Activated CD4-positive, alpha-beta T cell treated with anti-CD3 and anti-CD28 coated beads, Interleukin-2, amount 50 U/mL, for 16 hours (primary cell): ENCODE results near the gene CAV3.

Source experiments
- DNase-seq: peaks from one replicate; pipeline ENCODE4 v3.0.0-alpha.2; 2020

CAV3 gene

GRCh38 chr3:8736436-8736835 lies 2.8 kb downstream of the CAV3 start:
- DNase-seq: no peak

GRCh38 chr3:8737301-8737700 lies 3.7 kb downstream of the CAV3 start:
- DNase-seq: no peak

GRCh38 chr3:8737823-8738222 lies 4.2 kb downstream of the CAV3 start:
- no peak for DNase-seq

GRCh38 chr3:8738639-8739038 lies 5.0 kb downstream of the CAV3 start:
- no peak for DNase-seq

- DNase-seq: peak; percentile 30
These were observed 6.3 kb downstream of the CAV3 start for GRCh38 chr3:8739757-8740504.

- DNase-seq: no peak
These were observed 8.1 kb downstream of the CAV3 start for GRCh38 chr3:8741581-8742261.

GRCh38 chr3:8743021-8743601 lies 9.5 kb downstream of the CAV3 start:
- no peak for DNase-seq

GRCh38 chr3:8743911-8744310 lies 10.3 kb downstream of the CAV3 start:
- no peak for DNase-seq

GRCh38 chr3:8745619-8746370 lies 12.2 kb downstream of the CAV3 start:
- DNase-seq: no peak

- no peak for DNase-seq
These were observed 13.3 kb downstream of the CAV3 start for GRCh38 chr3:8746780-8747345.

GRCh38 chr3:8749316-8749715 lies 15.7 kb downstream of the CAV3 start:
- DNase-seq: no peak

GRCh38 chr3:8752832-8753231 lies 19.2 kb downstream of the CAV3 start:
- no peak for DNase-seq

- no peak for DNase-seq
These were observed 21.5 kb downstream of the CAV3 start for GRCh38 chr3:8755097-8755496.

- DNase-seq: no peak
These were observed 22.1 kb downstream of the CAV3 start for GRCh38 chr3:8755564-8756237.

GRCh38 chr3:8756671-8757070 lies 23.1 kb downstream of the CAV3 start:
- no peak for DNase-seq

- no peak for DNase-seq
These were observed 24.2 kb downstream of the CAV3 start for GRCh38 chr3:8757551-8758518.

GRCh38 chr3:8759038-8759707 lies 25.6 kb downstream of the CAV3 start:
- DNase-seq: no peak

- DNase-seq: no peak
These were observed 26.5 kb downstream of the CAV3 start for GRCh38 chr3:8760091-8760490.

GRCh38 chr3:8760506-8760905 lies 26.9 kb downstream of the CAV3 start:
- no peak for DNase-seq

- DNase-seq: no peak
These were observed 28.3 kb downstream of the CAV3 start for GRCh38 chr3:8761866-8762265.
